Endodermal cell (in vitro differentiated cells): Measurements from ENCODE around the gene GID8. TPM values are rescaled to one million over a fixed set of nuclear protein-coding genes. Genes with fewer than 3 reads are reported as not detected.

Source experiments
- DNase-seq: peaks from one replicate; pipeline ENCODE4 v3.0.0-alpha.2; 2017
- H3K27ac ChIP-seq: 2 replicates; pipeline ENCODE4 v1.5.1; 2013; ENCODE audit warnings: mild to moderate bottlenecking, low read depth, low read length, moderate library complexity
- H3K27me3 ChIP-seq: 2 replicates; pipeline ENCODE4 v1.6.1; 2013; ENCODE audit warnings: mild to moderate bottlenecking, low read length, moderate library complexity; ENCODE audit not compliant: insufficient read depth, control insufficient read depth, poor library complexity, severe bottlenecking
- H3K36me3 ChIP-seq: 2 replicates; pipeline ENCODE4 v1.7.0; 2013; ENCODE audit warnings: mild to moderate bottlenecking, low read length, moderate library complexity; ENCODE audit not compliant: control insufficient read depth, insufficient read depth
- H3K4me1 ChIP-seq: one replicate; pipeline ENCODE4 v1.7.0; 2013; ENCODE audit warnings: low read length; ENCODE audit not compliant: control insufficient read depth, insufficient read depth
- H3K4me3 ChIP-seq: 2 replicates; pipeline ENCODE4 v1.5.1; 2013; ENCODE audit warnings: mild to moderate bottlenecking, low read length, moderate library complexity
- H3K9ac ChIP-seq: 2 replicates; pipeline ENCODE4 v1.6.1; 2013; ENCODE audit warnings: mild to moderate bottlenecking, low read length, moderate library complexity; ENCODE audit not compliant: poor library complexity, severe bottlenecking; ENCODE audit errors: extremely low read depth
- H3K9me3 ChIP-seq: 2 replicates; pipeline ENCODE4 v1.6.1; 2013; ENCODE audit warnings: mild to moderate bottlenecking, low read length, moderate library complexity; ENCODE audit not compliant: control insufficient read depth
- H3K27ac Mint-ChIP-seq: 2 replicates; pipeline ENCODE4 v1.8.0; 2020; ENCODE audit warnings: mixed read lengths
- H3K27me3 Mint-ChIP-seq: 2 replicates; pipeline ENCODE4 v1.8.0; 2021; ENCODE audit warnings: mild to moderate bottlenecking, mixed read lengths; ENCODE audit not compliant: insufficient read depth
- H3K36me3 Mint-ChIP-seq: 2 replicates; pipeline ENCODE4 v1.8.0; 2020; ENCODE audit warnings: low read depth, mixed read lengths
- H3K4me1 Mint-ChIP-seq: 2 replicates; pipeline ENCODE4 v1.8.0; 2020; ENCODE audit warnings: mixed read lengths
- H3K4me3 Mint-ChIP-seq: 2 replicates; pipeline ENCODE4 v1.8.0; 2020; ENCODE audit warnings: mild to moderate bottlenecking, moderate library complexity, mixed read lengths
- H3K9me3 Mint-ChIP-seq: 2 replicates; pipeline ENCODE4 v1.8.0; 2020; ENCODE audit warnings: mild to moderate bottlenecking, mixed read lengths
- WGBS, 2 experiments: methylation state at CpG; one replicate each; pipeline versions ENCODE4 v1.1.5 to v1.1.7; 2013; ENCODE audit warnings: missing lambda C conversion rate in 2 of 2, mixed read lengths in 1 of 2; ENCODE audit not compliant: insufficient coverage in 1 of 2, insufficient read length in 1 of 2; 5-methylcytosine and 5-hydroxymethylcytosine counted together
- long read RNA-seq, 4 experiments: library from polyadenylated mRNA in 2 of 4; library from RNA in 1 of 4; library from capped mRNA in 1 of 4; stranded (forward) in 3 of 4; unstranded in 1 of 4; transcript quantifications; one replicate each; pipeline ENCODE4 v2.0.0, GENCODE V29; 2020 to 2021; ENCODE audit warnings: inconsistent platforms in 1 of 4
- polyA plus RNA-seq, 2 experiments: library from polyadenylated mRNA; stranded (reverse); fragments of 50-300 nt; gene quantifications; one replicate each; pipeline ENCODE4 v1.2.3, GENCODE V29; 2013
- total RNA-seq, 2 donors: library from RNA; stranded (reverse); fragmentation: NEBNext Ultra II Directional in 1 of 2; extraction: Animal tissue kit (Norgen Biotek cat#: 25700) in 1 of 2; gene quantifications; 2 replicates in 1 of 2; 3 replicates in 1 of 2; pipeline ENCODE4 v1.2.1, GENCODE V29; 2021
- TF ChIP-seq, protein P1 (sequence below): fragments of 200-600 bp; sonication (generic); conservative IDR thresholded peaks from 2 replicates; pipeline ENCODE4 v1.5.0; 2021; ENCODE audit warnings: antibody characterized with exemption, mild to moderate bottlenecking

GID8 gene
- 10 to 100 TPM; 51.5 to 52.1 TPM for total RNA-seq
- polyA plus RNA-seq (2013, experiment 1 of 2), result 47.3 TPM
- polyA plus RNA-seq (2013, experiment 2 of 2), result 41.8 TPM
- long read RNA-seq, experiment 1, full-length matches to known transcripts, result 24 of 38 reads
- long read RNA-seq, experiment 1, partial matches to known transcripts, result 8 of 38 reads
- long read RNA-seq, experiment 1, other reads (novel, unspliced or antisense), result 6 of 38 reads
- long read RNA-seq, experiment 2, full-length matches to known transcripts, result 40 of 64 reads
- long read RNA-seq, experiment 2, partial matches to known transcripts, result 17 of 64 reads
- long read RNA-seq, experiment 2, other reads (novel, unspliced or antisense), result 7 of 64 reads
- long read RNA-seq, experiment 3, full-length matches to known transcripts, result 243 of 285 reads
- long read RNA-seq, experiment 3, partial matches to known transcripts, result 18 of 285 reads
- long read RNA-seq, experiment 3, other reads (novel, unspliced or antisense), result 24 of 285 reads
- long read RNA-seq, experiment 4, full-length matches to known transcripts, result 51 of 60 reads
- long read RNA-seq, experiment 4, partial matches to known transcripts, result 6 of 60 reads
- long read RNA-seq, experiment 4, other reads (novel, unspliced or antisense), result 3 of 60 reads

DNA sequence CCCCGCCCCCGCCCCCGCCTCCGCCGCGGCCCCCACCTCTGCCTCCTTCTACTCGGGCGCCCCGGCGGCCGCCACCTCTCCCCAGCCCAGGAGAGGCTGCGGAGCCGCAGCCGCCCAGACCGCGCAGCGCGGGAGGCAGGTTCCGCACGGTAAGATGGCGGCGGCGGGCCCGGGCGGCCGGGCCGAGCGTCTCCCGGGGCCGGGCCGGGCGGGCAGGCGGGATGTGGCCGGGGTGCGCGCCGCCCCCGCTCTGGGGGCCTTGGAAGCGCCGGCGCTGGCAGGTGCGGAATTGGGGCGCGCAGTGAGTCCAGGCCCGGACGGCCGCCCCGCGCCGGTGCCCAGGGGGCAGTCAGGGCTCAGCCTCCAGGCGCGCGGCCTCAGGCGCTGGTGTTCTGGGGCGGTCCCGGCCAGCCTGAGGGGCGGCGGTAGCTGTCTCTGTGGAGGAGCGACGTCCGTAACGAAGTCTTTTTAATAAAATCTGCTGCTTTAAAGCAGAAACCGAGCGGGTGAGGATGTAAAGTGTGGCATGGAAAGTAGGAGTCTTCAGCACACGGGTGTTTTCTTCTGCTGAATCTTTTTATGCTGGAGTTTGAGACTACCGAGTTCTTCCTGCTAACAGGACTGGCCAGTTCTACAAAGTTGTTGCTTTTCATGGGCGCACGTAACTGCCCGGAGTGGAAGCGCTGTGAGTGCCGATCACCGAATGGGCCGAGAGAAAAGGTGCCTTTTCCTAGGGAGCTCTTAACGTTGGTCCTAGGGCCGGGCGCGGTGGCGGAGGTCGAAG lies at the start of gene GID8:
Gene GID8, plus strand, starts transcription at position 43 of the 784 bp plus-strand sequence. CDS start 3,356 bp downstream, outside the sequence.
- Histone ChIP-seq H3K27ac (peak within 1 kb of the TSS; percentile 92), H3K9me3 (no peaks in the 10 kb centered on the region), H3K4me1 (no peaks in the 10 kb centered on the region), H3K36me3 (peaks cover 51% of the 10 kb centered on the region), H3K4me3 (peak within 1 kb of the TSS; percentile 99), H3K9ac (peak within 1 kb of the TSS; percentile 96), H3K27me3 (no peaks in the 10 kb centered on the region)
- H3K27ac Mint-ChIP-seq, result peak within 1 kb of the TSS; percentile 98
- peaks cover 10% of the 10 kb centered on the region for H3K4me1 Mint-ChIP-seq
- no peaks in the 10 kb centered on the region for H3K9me3 Mint-ChIP-seq
- peaks cover 23% of the 10 kb centered on the region for H3K36me3 Mint-ChIP-seq
- peak; percentile 69 for DNase-seq
- WGBS, 2 experiments, result 0 to 1% methylated on average over 30 to 76 of the region's 79 CpGs
- no peaks in the 10 kb centered on the region for H3K27me3 Mint-ChIP-seq
- TF ChIP-seq, protein P1, sequence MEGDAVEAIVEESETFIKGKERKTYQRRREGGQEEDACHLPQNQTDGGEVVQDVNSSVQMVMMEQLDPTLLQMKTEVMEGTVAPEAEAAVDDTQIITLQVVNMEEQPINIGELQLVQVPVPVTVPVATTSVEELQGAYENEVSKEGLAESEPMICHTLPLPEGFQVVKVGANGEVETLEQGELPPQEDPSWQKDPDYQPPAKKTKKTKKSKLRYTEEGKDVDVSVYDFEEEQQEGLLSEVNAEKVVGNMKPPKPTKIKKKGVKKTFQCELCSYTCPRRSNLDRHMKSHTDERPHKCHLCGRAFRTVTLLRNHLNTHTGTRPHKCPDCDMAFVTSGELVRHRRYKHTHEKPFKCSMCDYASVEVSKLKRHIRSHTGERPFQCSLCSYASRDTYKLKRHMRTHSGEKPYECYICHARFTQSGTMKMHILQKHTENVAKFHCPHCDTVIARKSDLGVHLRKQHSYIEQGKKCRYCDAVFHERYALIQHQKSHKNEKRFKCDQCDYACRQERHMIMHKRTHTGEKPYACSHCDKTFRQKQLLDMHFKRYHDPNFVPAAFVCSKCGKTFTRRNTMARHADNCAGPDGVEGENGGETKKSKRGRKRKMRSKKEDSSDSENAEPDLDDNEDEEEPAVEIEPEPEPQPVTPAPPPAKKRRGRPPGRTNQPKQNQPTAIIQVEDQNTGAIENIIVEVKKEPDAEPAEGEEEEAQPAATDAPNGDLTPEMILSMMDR, result no peak
- no peak within 1 kb of the TSS for H3K4me3 Mint-ChIP-seq

DNA sequence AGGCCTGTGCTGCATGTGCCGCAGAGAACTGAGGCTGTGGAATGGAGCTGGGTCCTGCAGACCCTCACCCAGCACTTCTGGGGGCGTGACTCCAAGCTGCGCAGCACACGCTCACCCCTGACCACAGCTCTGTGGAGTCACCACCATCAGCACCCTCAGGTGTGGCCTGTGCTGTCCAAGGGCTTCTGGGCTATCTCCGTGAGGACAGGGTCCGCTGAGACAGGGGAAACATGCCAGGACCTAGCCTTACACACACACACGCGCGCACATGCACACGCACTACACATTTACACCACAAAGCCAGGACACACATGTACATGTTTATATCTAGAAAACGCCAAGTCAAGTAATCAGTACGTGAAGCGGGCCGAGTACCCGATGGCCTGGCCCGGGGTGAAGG lies 49.5 kb upstream of the GID8 start:
- no peak overlapping the region for H3K27ac Mint-ChIP-seq

DNA sequence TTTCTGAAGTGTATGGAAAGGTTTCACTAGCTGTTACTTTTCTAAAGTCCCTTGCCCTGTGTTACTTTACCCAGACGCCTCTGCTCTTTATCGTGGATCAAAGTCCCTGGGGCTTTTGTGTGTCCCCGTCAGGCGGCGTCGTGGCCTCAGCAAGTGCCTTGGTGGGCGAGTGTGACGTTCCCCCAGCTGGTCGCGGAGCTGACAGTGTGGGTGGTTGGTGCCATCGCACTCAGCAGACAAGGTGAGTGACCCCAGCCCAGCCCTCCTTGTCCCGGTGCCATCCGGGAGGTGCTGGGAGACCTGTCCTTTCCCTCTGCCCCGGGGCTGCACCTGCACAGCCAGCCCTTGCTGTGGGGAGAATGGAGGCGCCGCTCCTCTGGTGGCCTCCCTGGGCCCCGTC lies 49.0 kb upstream of the GID8 start:
- H3K9me3 Mint-ChIP-seq, result no peaks in the 10 kb centered on the region

More for the DNA sequence above, 49.5 kb upstream of the GID8 start:
- 96 to 97% methylated on average over 13 to 16 of the region's 16 CpGs for WGBS, 2 experiments
- Histone ChIP-seq H3K27me3 (no peaks in the 10 kb centered on the region), H3K4me1 (no peaks in the 10 kb centered on the region), H3K4me3 (no peak overlapping the region), H3K9ac (no peak overlapping the region), H3K36me3 (peaks cover 76% of the 10 kb centered on the region), H3K27ac (no peak overlapping the region), H3K9me3 (no peaks in the 10 kb centered on the region)
- Mint-ChIP-seq H3K4me1 (no peaks in the 10 kb centered on the region), H3K36me3 (peaks cover 73% of the 10 kb centered on the region), H3K27me3 (no peaks in the 10 kb centered on the region), H3K9me3 (no peaks in the 10 kb centered on the region), H3K4me3 (no peak overlapping the region)
- no peak for DNase-seq
- TF ChIP-seq, protein P1, result no peak

More for the DNA sequence above, 49.0 kb upstream of the GID8 start:
- Histone ChIP-seq H3K4me1 (no peaks in the 10 kb centered on the region), H3K4me3 (no peak overlapping the region), H3K27me3 (no peaks in the 10 kb centered on the region), H3K36me3 (peaks cover 81% of the 10 kb centered on the region), H3K9ac (no peak overlapping the region), H3K9me3 (no peaks in the 10 kb centered on the region), H3K27ac (no peak overlapping the region)
- H3K4me3 Mint-ChIP-seq, result no peak overlapping the region
- H3K27me3 Mint-ChIP-seq, result no peaks in the 10 kb centered on the region
- TF ChIP-seq, protein P1, result no peak
- H3K36me3 Mint-ChIP-seq, result peaks cover 78% of the 10 kb centered on the region
- DNase-seq, result no peak
- no peaks in the 10 kb centered on the region for H3K4me1 Mint-ChIP-seq
- WGBS, 2 experiments, result 96% methylated on average over 10 to 17 of the region's 17 CpGs
- no peak overlapping the region for H3K27ac Mint-ChIP-seq
